Measurements from ENCODE around the gene S1PR4. TPM values are rescaled to one million over a fixed set of nuclear protein-coding genes. Genes with fewer than 3 reads are reported as not detected.
"Not testable (repeated sequence)": the region's sequence is repeated elsewhere in the genome, so short reads cannot be mapped to it uniquely, and the experiment has no call there.

The S1PR4 gene
- total and polyA plus RNA-seq, 2 experiments from 2014 or later, result 0.07 TPM; not detected in 1

DNA sequence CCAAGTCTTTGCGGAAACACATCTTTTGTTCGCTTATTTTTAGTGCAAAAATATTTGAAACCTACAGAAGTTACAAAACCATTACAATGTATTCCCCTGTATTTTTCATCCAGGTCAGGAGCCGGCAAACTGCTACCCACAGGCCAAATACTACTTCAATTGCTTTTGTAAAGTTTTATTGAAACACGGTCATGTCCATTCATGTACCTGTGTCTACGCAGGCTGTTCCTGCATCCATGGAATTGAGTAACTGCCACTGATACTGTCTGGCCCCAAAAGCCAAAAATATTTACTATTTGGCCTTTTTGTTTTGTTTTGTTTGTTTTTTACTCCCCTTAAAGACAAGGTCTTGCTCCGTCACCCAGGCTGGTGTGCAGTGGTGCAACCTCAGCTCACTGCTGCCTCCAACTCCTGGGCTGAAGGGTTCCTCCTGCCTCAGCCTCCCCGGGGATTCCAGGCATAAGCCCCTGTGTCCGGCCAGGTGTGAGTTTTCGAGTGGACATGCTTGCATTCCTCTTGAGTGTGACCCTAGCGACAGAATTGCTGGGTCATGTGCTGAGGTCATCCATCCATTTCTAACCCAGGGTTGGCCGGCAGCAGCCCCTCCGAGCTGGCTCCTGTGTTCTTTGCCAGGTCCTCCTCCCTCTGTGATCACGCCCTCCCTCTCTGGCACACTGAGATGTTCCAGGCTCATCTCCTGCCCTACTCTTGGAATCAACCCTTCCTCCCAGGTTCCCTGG is 10.9 kb upstream of the S1PR4 start:
- no peaks in the 10 kb centered on the region for H3K9me3 ChIP-seq (ENCODE audit: low read depth)
- H3K9me2 ChIP-seq (replicated peaks; ENCODE audit: insufficient read depth), result no peaks in the 10 kb centered on the region
- no peak overlapping the region for H3K4me3 ChIP-seq
- TF ChIP-seq EZH2 (IDR thresholded peaks at IDR 0.05; ENCODE audit: borderline replicate concordance), result no peak
- no peak for DNase-seq (ENCODE audit: low spot score)
- no peaks in the 10 kb centered on the region for H3K27me3 ChIP-seq
- H3K4me2 ChIP-seq, result no peak overlapping the region
- H4K20me1 ChIP-seq (ENCODE audit: insufficient read depth, poor library complexity, severe bottlenecking), result no peaks in the 10 kb centered on the region
- H3K4me1 ChIP-seq (ENCODE audit: insufficient read depth), result no peaks in the 10 kb centered on the region
- no peak overlapping the region for H2AFZ ChIP-seq
- H3K79me2 ChIP-seq, result no peaks in the 10 kb centered on the region
- H3K36me3 ChIP-seq (replicated peaks; ENCODE audit: insufficient read depth, low read depth), result no peaks in the 10 kb centered on the region
- H3K27ac ChIP-seq, result no peak overlapping the region
- 78% methylated on average over 13 of the region's 13 CpGs for WGBS (ENCODE audit: low lambda C conversion rate, missing lambda C conversion rate)

DNA sequence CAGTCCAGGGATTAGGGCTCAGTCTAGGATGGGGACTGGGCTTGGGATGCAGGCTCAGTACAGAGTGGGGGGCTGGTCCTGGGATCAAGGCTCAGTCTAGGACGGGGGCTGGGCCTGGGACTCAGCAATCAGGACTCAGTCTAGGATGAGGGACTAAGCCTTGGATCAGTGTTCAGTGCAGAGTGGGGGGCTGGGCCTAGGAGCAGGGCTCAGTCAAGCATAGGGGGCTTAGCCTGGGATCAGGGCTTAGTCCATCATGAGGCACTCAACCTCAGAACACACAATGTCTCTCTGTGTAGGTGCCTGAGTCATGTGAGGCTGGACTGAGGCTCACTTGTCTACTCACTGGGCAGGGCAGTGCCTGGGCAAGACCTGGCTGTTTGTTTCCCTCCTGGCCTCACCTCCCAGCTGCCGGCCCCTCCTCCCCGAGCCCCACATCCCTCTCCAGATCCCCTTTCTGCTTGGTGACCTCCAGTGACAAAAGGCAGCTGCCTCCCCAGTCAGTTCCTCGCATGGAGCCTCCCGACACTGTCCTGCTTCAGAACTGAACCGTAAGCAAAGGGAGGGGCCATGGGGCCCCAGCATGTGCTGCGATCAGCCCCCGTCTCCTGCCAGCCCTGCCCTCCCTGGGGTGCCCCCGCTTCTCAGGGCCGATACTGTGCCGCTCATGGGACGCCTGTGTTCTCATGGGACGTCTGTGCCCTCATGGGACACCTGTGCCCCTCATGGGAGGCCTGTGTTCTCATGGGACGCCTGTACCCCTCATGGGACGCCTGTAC is 6.5 kb upstream of the S1PR4 start:
- no peak overlapping the region for H2AFZ ChIP-seq
- TF ChIP-seq, protein P1, sequence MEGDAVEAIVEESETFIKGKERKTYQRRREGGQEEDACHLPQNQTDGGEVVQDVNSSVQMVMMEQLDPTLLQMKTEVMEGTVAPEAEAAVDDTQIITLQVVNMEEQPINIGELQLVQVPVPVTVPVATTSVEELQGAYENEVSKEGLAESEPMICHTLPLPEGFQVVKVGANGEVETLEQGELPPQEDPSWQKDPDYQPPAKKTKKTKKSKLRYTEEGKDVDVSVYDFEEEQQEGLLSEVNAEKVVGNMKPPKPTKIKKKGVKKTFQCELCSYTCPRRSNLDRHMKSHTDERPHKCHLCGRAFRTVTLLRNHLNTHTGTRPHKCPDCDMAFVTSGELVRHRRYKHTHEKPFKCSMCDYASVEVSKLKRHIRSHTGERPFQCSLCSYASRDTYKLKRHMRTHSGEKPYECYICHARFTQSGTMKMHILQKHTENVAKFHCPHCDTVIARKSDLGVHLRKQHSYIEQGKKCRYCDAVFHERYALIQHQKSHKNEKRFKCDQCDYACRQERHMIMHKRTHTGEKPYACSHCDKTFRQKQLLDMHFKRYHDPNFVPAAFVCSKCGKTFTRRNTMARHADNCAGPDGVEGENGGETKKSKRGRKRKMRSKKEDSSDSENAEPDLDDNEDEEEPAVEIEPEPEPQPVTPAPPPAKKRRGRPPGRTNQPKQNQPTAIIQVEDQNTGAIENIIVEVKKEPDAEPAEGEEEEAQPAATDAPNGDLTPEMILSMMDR (IDR thresholded peaks at IDR 0.05; ENCODE audit: poor library complexity), result no peak
- TF ChIP-seq EZH2 (IDR thresholded peaks at IDR 0.05; ENCODE audit: borderline replicate concordance) (no peak), EZH2phosphoT487 (IDR thresholded peaks at IDR 0.05; ENCODE audit: low read depth, severe bottlenecking, unreplicated experiment) (no peak)
- H3K9me2 ChIP-seq (replicated peaks; ENCODE audit: insufficient read depth), result no peaks in the 10 kb centered on the region
- no peak overlapping the region for H3K4me3 ChIP-seq
- no peak overlapping the region for H3K27ac ChIP-seq
- peak; percentile 8 for DNase-seq (ENCODE audit: low spot score)
- WGBS (ENCODE audit: low lambda C conversion rate, missing lambda C conversion rate), result 87% methylated on average over 12 of the region's 15 CpGs
- no peaks in the 10 kb centered on the region for H3K9me3 ChIP-seq (ENCODE audit: low read depth)
- H3K79me2 ChIP-seq, result no peaks in the 10 kb centered on the region
- H3K27me3 ChIP-seq, result no peaks in the 10 kb centered on the region
- no peak overlapping the region for H3K4me2 ChIP-seq
- H4K20me1 ChIP-seq (ENCODE audit: insufficient read depth, poor library complexity, severe bottlenecking), result no peaks in the 10 kb centered on the region
- H3K4me1 ChIP-seq (ENCODE audit: insufficient read depth), result no peaks in the 10 kb centered on the region
- H3K36me3 ChIP-seq (replicated peaks; ENCODE audit: insufficient read depth, low read depth), result no peaks in the 10 kb centered on the region

DNA sequence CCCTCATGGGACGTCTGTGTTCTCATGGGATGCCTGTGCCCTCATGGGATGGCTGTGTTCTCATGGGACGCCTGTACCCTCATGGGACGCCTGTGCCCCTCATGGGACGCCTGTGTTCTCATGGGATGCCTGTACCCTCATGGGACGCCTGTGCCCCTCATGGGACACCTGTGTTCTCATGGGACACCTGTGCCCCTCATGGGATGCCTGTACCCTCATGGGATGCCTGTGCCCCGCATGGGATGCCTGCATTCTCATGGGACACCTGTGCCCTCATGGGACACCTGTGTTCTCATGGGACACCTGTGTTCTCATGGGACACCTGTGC is 5.9 kb upstream of the S1PR4 start:
- not testable (repeated sequence) for DNase-seq (ENCODE audit: low spot score); H3K9me3 ChIP-seq (ENCODE audit: low read depth); H3K79me2 ChIP-seq; H2AFZ ChIP-seq; H3K9me2 ChIP-seq (replicated peaks; ENCODE audit: insufficient read depth); H3K4me2 ChIP-seq; H3K27me3 ChIP-seq; H3K27ac ChIP-seq; H3K4me1 ChIP-seq (ENCODE audit: insufficient read depth); H3K36me3 ChIP-seq (replicated peaks; ENCODE audit: insufficient read depth, low read depth); H4K20me1 ChIP-seq (ENCODE audit: insufficient read depth, poor library complexity, severe bottlenecking); H3K4me3 ChIP-seq
- 73% methylated on average over 6 of the region's 6 CpGs for WGBS (ENCODE audit: low lambda C conversion rate, missing lambda C conversion rate)

DNA sequence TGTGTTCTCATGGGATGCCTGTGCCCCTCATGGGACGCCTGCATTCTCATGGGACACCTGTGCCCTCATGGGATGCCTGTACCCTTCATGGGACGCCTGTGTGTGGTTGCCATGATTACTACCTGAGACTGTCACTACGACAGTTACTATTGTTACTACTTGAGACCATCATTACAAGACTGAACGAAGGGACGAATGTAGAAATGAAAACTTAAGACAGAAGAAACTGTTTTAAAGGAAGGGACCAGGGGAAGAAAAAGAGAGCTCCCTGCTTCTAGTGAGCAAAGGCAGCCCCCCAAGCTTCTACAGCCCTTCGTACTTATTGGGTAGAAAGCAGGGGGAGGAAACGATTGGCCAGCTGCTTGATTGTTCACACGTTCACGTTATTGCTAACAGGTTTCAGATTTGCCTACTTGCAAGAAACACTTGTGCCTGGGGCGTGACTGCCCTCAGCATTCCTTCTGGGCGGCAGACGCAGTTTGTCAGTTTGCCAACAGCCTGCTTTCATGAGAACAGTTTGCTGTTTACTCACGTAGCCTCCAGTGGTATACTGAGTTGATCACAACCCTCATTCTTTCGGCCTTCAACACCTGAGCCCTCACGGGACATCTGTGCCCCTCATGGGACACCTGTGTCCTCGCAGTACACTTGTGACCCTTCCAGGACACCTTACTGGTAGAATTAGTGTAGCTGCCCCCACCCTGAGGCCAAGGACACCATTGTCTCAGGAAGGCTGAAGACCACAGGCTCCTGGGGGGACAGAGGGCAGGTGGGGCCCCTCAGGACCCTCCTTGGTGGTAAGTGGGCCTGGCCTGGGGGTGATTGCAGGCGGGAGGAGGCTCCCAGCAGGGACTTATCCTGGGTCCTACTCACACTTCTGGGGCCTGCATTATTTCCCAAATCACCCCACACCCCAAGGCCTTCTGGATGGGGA is 2.5 kb upstream of the S1PR4 start:
- Histone ChIP-seq H3K27ac (peak overlapping the region; percentile 71), H3K4me1 (ENCODE audit: insufficient read depth) (no peaks in the 10 kb centered on the region), H3K4me3 (no peak overlapping the region), H4K20me1 (ENCODE audit: insufficient read depth, poor library complexity, severe bottlenecking) (no peaks in the 10 kb centered on the region), H2AFZ (no peak overlapping the region), H3K36me3 (replicated peaks; ENCODE audit: insufficient read depth, low read depth) (no peaks in the 10 kb centered on the region), H3K79me2 (no peaks in the 10 kb centered on the region), H3K9me2 (replicated peaks; ENCODE audit: insufficient read depth) (no peaks in the 10 kb centered on the region), H3K4me2 (no peak overlapping the region), H3K27me3 (no peaks in the 10 kb centered on the region), H3K9me3 (ENCODE audit: low read depth) (no peaks in the 10 kb centered on the region)
- peak; percentile 48 for DNase-seq (ENCODE audit: low spot score)
- TF ChIP-seq EZH2 (IDR thresholded peaks at IDR 0.05; ENCODE audit: borderline replicate concordance), result no peak
- no peak for TF ChIP-seq EZH2phosphoT487 (IDR thresholded peaks at IDR 0.05; ENCODE audit: low read depth, severe bottlenecking, unreplicated experiment)
- TF ChIP-seq, protein P1 (IDR thresholded peaks at IDR 0.05; ENCODE audit: poor library complexity), result no peak
- WGBS (ENCODE audit: low lambda C conversion rate, missing lambda C conversion rate), result 63% methylated on average over 17 of the region's 17 CpGs

Data from hepatocyte (in vitro differentiated cells).